CD4-positive, alpha-beta T cell treated with Interleukin-15 for 1 hour (primary cell): ENCODE data around the gene CD48.
"Not testable (repeated sequence)": the region's sequence is repeated elsewhere in the genome, so short reads cannot be mapped to it uniquely, and the experiment has no call there.

Experiments used
- DNase-seq: peaks from one replicate; pipeline ENCODE4 v3.0.0-alpha.2; 2020

CD48 gene

GRCh38 chr1:160712525-160713080 lies 981 bp upstream of the CD48 start:
- DNase-seq = peak; percentile 68

- DNase-seq = no peak
Observed at GRCh38 chr1:160711276-160711601, 383 bp downstream of the CD48 start.

DNA sequence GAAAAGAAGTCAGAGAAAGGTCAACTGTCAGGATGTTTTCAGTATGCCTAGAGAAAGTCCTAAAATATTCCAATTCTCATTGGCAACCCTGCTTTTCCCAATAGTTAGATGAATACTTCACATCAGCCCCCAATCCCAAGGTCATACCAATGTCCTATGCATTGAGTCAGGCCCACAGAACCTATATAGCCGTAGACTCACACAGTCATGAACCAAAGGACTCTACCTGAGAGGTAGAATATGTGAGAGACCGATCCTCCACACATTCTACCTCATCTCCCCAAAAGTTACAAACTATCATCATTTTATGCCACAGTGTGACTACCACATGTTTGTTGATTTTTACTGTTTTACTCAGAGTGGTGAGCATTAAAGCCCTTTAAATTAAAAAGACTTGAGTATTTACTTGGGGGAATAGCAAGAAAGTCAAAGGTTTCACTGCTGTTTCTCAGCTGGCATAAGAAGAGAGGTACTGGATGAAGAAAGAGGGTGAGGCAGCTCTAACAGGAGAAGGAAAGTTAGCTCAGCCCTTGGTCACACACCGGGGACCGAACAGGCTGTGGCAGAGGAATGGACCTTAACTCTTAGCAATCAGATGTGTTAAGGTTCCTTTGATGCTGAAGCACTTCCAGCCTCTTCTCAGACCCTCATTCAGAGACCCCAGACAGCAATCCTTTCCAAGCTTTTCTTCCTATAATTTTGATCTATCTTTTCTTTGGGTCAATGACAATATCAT lies 937 bp downstream of the CD48 start:
- DNase-seq = no peak

GRCh38 chr1:160709715-160710114 lies 1.9 kb downstream of the CD48 start:
- DNase-seq = no peak

DNA sequence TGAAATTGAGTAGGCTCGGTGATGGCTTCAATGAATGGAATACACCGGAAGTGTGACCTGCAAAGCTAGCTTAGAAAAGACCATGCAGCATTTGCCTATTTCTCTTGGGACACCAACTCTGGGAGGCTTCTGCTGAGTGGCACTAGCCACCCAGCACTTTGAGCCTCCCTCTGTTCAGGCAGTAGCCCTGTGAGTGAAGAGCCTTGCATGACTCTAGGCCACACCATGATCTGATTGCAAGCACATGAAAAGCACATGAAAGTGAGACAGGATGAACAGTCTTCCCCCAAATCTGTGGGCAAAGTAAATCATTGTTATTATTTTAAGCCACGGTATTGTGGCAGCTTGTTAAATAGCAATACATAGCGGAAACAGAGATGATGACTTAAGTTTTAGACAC lies 2.8 kb downstream of the CD48 start:
- DNase-seq = no peak

- DNase-seq = no peak
Observed at GRCh38 chr1:160708118-160708517, 3.5 kb downstream of the CD48 start.

- no peak for DNase-seq
Observed at GRCh38 chr1:160707236-160708064, 4.2 kb downstream of the CD48 start.

DNA sequence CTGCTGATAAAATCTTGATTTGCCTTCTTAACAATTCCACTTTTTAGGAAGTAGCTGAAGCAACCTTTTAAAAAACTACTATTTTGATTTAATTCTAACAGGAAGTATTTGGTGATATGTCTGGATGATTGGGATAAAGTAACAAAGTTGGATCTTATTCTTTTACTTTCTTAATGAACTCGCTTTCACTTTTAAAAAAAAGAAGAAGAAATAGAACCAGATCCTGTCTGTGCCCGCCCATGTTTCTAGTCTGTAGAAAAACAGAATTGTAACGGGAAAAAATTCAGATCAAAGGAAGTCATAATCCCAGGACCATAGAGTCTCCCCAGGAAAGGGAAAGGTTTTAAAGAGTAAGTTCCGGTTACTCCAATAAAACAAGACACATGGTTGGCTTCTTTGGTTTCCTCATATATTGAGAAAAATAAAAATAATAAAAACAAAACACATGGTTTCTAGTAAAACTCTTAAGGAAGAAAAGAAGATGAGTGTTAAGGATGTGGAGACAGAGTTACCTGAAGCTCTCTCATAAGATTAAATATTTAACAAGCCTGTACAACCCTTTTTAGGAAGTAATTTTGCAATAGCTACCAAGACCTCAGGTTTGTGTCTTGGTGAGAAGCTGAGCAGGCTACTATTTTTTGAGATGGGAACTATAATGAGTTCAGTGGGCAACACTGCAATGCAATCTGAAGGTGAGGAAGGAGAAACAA lies 4.9 kb downstream of the CD48 start:
- DNase-seq = no peak

DNA sequence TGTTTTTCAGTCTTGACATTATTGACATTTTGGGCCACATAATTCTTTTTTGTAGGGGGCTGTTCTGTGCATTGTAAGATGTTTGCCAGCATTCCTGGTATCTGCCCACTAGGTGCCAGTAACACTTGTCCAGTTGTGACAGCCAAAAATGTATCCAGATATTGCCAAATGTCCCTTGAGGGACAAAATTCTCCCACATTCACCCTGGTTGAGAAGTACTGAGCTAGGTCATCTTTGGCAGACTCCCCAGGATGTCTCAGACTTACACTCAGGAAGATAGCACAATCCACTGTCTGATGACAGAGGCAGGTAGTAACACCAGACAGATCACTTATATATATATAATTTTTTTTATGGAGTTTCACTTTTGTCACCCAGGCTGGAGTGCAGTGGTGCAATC lies 5.9 kb downstream of the CD48 start:
- DNase-seq = no peak

- not testable (repeated sequence) for DNase-seq
Observed at GRCh38 chr1:160705212-160705621, 6.4 kb downstream of the CD48 start.

DNA sequence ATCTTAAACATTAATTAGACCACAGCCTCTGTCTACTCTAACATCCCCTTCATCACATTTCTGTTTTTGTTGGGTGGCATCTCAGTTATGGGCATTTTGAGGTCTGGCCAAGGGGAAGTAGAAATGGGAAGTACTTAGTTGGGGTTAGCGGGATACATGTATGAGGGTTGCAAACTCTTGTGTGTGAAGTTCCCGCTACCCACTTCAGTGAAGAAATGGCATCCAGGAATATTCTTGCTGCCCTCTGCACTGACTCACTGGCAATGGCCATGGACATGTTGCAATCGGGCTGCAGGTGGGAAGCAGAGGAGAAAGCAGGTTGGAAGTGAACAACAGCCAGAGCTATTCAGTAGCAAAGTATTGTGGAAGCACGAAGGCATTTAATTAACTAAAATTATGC lies 7.4 kb downstream of the CD48 start:
- peak; percentile 50 for DNase-seq

GRCh38 chr1:160702100-160702499 lies 9.5 kb downstream of the CD48 start:
- no peak for DNase-seq

DNA sequence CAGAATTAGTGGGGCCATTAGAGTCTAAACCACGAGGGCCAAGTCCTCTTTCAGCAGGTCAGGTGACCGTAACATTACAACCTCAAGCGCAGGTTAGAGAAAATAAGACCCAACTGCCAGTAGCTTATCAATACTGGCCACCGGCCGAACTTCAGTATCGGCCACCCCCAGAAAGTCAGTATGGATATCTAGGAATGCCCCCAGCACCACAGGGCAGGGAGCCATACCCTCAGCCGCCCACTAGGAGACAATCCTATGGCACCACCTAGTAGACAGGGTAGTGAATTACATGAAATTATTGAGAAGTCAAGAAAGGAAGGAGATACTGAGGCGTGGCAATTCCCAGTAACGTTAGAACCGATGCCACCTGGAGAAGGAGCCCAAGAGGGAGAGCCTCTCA lies 19.2 kb downstream of the CD48 start:
- not testable (repeated sequence) for DNase-seq

DNA sequence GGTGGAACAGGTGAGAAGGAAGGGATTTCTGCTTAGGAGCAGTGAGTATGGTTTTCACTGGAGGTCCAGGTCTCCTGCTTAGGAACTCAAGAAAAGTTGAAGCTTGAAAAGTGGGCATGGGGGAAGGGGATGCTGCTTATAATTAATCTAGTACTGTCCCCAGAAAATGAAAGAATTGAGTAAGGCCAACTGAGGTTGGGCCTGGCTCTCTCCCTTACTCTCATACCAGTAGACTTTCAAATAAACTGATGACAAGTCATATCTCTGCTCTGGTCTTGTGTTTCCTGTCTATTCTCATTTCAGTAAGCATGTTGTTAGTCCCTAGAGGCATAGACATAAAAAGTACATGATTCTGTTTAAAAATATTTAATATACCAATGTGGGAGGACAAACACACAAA lies 26.4 kb downstream of the CD48 start:
- DNase-seq = no peak

GRCh38 chr1:160682983-160683865 lies 28.4 kb downstream of the CD48 start:
- peak; percentile 46 for DNase-seq

DNA sequence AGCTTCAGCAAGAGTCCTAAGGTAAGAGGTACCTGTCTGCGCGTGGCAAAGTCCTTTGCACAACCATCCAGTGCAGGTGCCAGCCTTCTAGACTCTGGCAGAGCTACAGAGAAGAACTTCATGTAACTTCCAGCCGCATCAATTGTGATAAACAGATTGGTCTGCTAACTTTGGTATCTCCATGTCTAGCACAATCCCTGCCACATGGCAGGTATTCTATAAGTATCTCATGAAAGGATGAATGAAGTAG lies 29.8 kb downstream of the CD48 start:
- no peak for DNase-seq

- DNase-seq = peak; percentile 88
Observed at GRCh38 chr1:160681066-160681890, 30.3 kb downstream of the CD48 start.

DNA sequence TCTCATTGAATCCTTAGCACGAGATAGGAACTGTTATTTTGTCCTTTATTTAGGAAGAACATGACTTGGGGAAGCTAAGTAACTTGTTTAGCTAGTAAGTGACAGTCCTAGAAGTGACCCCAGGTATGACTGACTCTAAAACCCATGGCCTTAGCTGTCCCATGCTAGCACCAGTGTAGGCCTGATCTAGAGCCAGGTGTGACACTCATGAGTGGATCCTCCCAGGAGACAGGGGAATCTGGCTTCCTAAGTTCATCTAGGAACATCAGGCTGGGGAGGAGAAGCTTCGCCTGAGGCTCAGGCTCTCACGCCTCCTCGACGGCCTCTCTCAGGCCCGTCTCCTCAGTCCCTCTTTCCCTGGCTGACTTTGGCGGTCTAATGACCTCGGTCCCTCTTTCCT lies 31.2 kb downstream of the CD48 start:
- no peak for DNase-seq

- DNase-seq = no peak
Observed at GRCh38 chr1:160679893-160680292, 31.7 kb downstream of the CD48 start.

DNA sequence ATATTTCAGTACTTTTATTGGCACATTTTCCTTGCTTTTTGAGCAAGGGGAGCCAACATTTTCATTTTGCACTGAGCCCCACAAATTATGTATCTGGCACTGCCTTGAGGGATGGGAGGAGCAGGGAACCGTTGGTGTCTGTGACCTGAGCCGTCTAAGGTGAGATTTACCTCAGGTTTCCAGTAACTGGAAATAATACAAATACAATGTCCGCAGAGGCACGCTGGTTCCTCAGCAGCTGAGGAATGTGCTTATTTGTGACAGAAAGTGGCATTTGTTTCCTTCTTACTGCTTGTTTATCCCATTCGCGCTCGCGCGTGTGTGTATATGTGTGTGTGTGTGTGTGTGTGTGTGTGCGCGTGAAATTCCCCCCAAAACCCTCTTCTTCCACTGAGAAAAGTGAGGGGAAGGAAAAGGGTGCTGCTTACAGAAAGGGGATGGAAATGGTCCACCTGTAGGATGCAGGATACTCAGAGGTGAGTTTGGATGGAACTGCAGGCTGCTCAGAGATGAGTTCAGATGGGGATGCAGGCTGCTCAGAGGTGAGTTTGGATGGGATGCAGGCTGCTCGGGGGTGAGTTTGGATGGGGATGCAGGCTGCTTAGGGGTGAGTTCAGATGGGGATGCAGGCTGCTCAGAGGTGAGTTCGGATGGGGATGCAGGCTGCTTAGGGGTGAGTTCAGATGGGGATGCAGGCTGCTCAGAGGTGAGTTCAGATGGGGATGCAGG lies 34.6 kb downstream of the CD48 start:
- DNase-seq = no peak
